ENCODE measurements around the gene UMODL1.

The UMODL1 gene

GRCh38 chr21:42187976-42188653 lies 117.0 kb downstream of the UMODL1 start:
- Histone ChIP-seq H3K4me3 (ENCODE audit: low read length) (no peak overlapping the region), H3K27me3 (ENCODE audit: insufficient read depth, low read length) (no peaks in the 10 kb centered on the region), H3K36me3 (ENCODE audit: insufficient read depth, low read length) (no peaks in the 10 kb centered on the region), H3K4me1 (ENCODE audit: insufficient read depth, low read length) (no peaks in the 10 kb centered on the region), H2AFZ (ENCODE audit: low read depth, low read length) (no peak overlapping the region), H3K9me3 (ENCODE audit: low read length) (no peaks in the 10 kb centered on the region)

DNA sequence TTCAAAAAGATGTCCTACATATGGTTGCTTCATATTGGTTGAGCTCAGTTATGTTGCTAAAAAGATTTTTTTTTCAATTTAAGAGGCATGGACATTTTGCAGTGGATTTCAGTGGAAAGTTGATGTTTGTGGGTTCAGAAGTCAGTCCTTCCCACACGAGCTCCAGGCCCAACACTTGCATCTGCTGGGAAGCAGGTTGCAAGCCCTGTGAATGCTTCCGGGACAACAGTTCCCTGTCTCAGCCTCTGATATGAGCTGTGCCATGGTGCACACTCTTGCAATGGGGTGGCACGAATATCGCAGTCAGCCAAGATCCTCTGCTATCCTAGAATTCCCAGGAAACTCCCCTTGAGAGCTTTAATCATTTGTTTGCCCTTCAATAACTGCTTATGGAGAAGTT lies 117.5 kb downstream of the UMODL1 start:
- Histone ChIP-seq H3K4me1 (ENCODE audit: insufficient read depth, low read length) (no peaks in the 10 kb centered on the region), H3K27me3 (ENCODE audit: insufficient read depth, low read length) (no peaks in the 10 kb centered on the region), H3K4me3 (ENCODE audit: low read length) (no peak overlapping the region), H3K9me3 (ENCODE audit: low read length) (no peaks in the 10 kb centered on the region), H3K36me3 (ENCODE audit: insufficient read depth, low read length) (no peaks in the 10 kb centered on the region), H2AFZ (ENCODE audit: low read depth, low read length) (no peak overlapping the region)

- Histone ChIP-seq H3K4me1 (ENCODE audit: insufficient read depth, low read length) (no peaks in the 10 kb centered on the region), H3K36me3 (ENCODE audit: insufficient read depth, low read length) (no peaks in the 10 kb centered on the region), H3K9me3 (ENCODE audit: low read length) (no peaks in the 10 kb centered on the region), H3K27me3 (ENCODE audit: insufficient read depth, low read length) (no peaks in the 10 kb centered on the region), H3K4me3 (ENCODE audit: low read length) (no peak overlapping the region), H2AFZ (ENCODE audit: low read depth, low read length) (no peak overlapping the region)
Observed at GRCh38 chr21:42189431-42189830, 118.3 kb downstream of the UMODL1 start.

DNA sequence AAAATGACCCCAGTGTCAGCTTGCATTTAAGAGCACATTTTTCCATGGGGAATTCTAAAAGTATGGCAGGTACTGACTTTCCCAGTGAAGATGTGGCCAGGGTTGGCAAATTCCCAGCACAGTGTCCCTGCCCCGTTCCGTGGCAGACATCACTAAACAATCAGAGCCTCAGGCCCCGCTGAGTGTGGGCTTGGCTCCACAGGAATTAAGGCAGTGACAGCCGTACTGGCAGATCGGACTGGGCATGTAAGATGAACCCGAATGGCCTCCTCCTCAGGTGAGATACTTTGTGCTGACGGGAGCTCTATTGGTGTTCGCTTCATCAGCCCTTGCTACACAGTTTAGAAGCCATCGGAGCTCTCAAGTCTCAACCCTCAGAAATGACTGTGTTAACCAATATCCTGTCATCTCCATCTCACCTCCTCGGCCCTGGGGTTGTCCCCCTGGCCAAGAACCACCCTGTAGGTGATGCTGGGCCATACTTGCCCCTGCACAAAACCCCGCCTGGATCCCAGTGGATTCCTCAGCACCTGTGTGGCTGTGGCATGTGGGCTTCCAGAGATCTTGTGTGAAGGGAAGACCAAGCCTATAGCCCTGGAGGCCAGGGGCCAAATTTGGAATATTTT lies 118.9 kb downstream of the UMODL1 start:
- no peaks in the 10 kb centered on the region for H3K9me3 ChIP-seq (ENCODE audit: low read length)
- H3K27me3 ChIP-seq (ENCODE audit: insufficient read depth, low read length): no peaks in the 10 kb centered on the region
- H3K4me3 ChIP-seq (ENCODE audit: low read length): no peak overlapping the region
- H2AFZ ChIP-seq (ENCODE audit: low read depth, low read length): no peak overlapping the region
- no peaks in the 10 kb centered on the region for H3K36me3 ChIP-seq (ENCODE audit: insufficient read depth, low read length)
- H3K4me1 ChIP-seq (ENCODE audit: insufficient read depth, low read length): no peaks in the 10 kb centered on the region

DNA sequence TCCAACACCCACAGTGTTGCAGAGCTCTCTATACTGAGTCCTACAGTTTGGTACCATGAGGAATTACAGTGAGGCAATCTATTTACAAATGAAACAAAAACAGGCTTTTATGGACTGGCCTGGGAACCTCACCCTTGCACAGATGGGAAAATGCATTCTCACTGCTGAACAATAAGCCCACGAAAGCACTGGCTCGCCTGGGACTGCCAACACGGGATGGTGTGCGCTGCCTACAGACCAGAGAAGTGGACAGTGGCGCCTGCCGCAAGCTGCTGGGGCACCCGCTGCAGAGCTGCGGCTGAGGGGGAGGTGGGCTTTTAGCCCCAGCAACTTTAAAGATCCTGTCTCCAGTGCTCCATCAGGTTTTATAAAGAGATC lies 119.4 kb downstream of the UMODL1 start:
- Histone ChIP-seq H3K4me3 (ENCODE audit: low read length) (no peak overlapping the region), H2AFZ (ENCODE audit: low read depth, low read length) (no peak overlapping the region), H3K9me3 (ENCODE audit: low read length) (no peaks in the 10 kb centered on the region), H3K27me3 (ENCODE audit: insufficient read depth, low read length) (no peaks in the 10 kb centered on the region), H3K4me1 (ENCODE audit: insufficient read depth, low read length) (no peaks in the 10 kb centered on the region), H3K36me3 (ENCODE audit: insufficient read depth, low read length) (no peaks in the 10 kb centered on the region)

GRCh38 chr21:42191064-42191463 lies 119.9 kb downstream of the UMODL1 start:
- H3K4me3 ChIP-seq (ENCODE audit: low read length): no peak overlapping the region
- H3K36me3 ChIP-seq (ENCODE audit: insufficient read depth, low read length): no peaks in the 10 kb centered on the region
- H2AFZ ChIP-seq (ENCODE audit: low read depth, low read length): no peak overlapping the region
- no peaks in the 10 kb centered on the region for H3K4me1 ChIP-seq (ENCODE audit: insufficient read depth, low read length)
- H3K9me3 ChIP-seq (ENCODE audit: low read length): no peaks in the 10 kb centered on the region
- no peaks in the 10 kb centered on the region for H3K27me3 ChIP-seq (ENCODE audit: insufficient read depth, low read length)

DNA sequence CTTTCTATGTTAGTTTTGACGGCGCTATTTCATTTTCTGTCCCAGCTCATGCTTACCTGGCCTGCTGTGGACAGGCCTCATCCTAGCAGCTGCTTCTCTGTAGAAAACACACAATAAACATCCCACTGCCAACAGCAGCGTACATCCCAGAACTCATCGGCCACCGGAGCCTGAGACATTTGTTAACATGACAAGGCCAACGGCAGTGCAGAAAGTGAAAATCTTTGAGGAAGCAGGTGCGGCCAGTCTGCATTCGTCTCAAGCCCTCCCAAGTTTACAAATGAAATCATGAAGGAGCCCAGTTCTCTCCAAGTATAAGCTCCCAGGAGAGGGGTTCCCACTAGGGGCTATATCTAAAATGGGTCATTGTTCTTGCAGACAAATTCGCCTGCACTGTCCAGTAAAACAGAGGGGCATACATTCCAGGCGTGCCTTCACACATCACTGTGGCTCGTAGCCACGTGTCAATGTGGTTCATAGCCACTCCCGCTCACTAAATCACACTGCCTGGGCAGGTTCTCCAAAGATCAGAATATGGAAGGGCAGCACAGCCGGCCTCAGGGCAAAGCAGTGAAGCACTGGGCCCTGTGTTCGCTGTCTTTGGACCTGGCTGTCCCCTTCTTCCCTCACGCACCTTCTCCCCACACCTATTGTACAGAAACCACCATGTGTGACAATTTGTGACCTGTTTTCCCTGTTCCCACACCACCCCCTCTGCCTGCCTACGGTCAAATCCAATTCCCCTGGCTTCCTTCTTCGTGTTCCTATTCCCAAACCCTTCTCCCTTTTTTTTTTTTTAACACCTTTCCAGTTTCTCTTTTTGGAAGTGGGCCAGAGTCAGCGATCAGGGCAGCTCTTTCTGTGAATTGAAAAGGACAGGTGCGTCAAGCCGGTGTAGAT lies 120.8 kb downstream of the UMODL1 start:
- no peak overlapping the region for H3K4me3 ChIP-seq (ENCODE audit: low read length)
- H3K4me1 ChIP-seq (ENCODE audit: insufficient read depth, low read length): no peaks in the 10 kb centered on the region
- no peaks in the 10 kb centered on the region for H3K36me3 ChIP-seq (ENCODE audit: insufficient read depth, low read length)
- no peaks in the 10 kb centered on the region for H3K27me3 ChIP-seq (ENCODE audit: insufficient read depth, low read length)
- H2AFZ ChIP-seq (ENCODE audit: low read depth, low read length): no peak overlapping the region
- no peaks in the 10 kb centered on the region for H3K9me3 ChIP-seq (ENCODE audit: low read length)

All from neuron (in vitro differentiated cells).